Caco-2 (cell line): ENCODE measurements around the gene TMEM217. TPM values are rescaled to one million over a fixed set of nuclear protein-coding genes. Genes with fewer than 3 reads are reported as not detected.
A peak's percentile ranks its signal among the peaks of the same experiment; 100 is the strongest.

Source experiments
- BruUV-seq: library from RNA; stranded (reverse); fragments of 400-500 nt; replicated peaks from 2 replicates; lab custom pipeline; 2021; lab: Mats Ljungman, UMichigan
- CTCF ChIA-PET: fragments of 300-600 bp; sonication (Branson Sonifier 250); formaldehyde crosslinking; loops from one replicate; lab custom pipeline; 2022; ENCODE audit warnings: antibody characterized with exemption; lab: Charles Lee
- POLR2A ChIA-PET: fragments of 300-600 bp; sonication (Branson Sonifier 250); formaldehyde crosslinking; loops from one replicate; lab custom pipeline; 2022; ENCODE audit warnings: antibody characterized with exemption; lab: Charles Lee
- DNase-seq, 2 experiments: peaks; one replicate each; pipeline versions ENCODE4 v3.0.0 to v3.0.0-alpha.2; 2020 to 2022
- H3K27me3 ChIP-seq: replicated peaks from 2 replicates; pipeline ENCODE4 v1.6.0; 2011; ENCODE audit warnings: low read length; ENCODE audit not compliant: control insufficient read depth, insufficient read depth
- H3K36me3 ChIP-seq: 2 replicates; pipeline ENCODE4 v1.5.1; 2011; ENCODE audit warnings: low read length; ENCODE audit not compliant: control insufficient read depth, insufficient read depth
- H3K4me1 ChIP-seq: fragments of 250-450 bp; sonication (Bioruptor Pico); 2 replicates; pipeline ENCODE4 v1.5.1; 2020; ENCODE audit warnings: mild to moderate bottlenecking
- H3K4me3 ChIP-seq: 2 replicates; pipeline ENCODE4 v1.5.1; 2011; ENCODE audit warnings: low read depth, mild to moderate bottlenecking, control low read depth, low read length
- H3K9me3 ChIP-seq: fragments of 250-450 bp; sonication (Bioruptor Pico); 2 replicates; pipeline ENCODE4 v1.5.1; 2020; ENCODE audit warnings: mild to moderate bottlenecking, moderate library complexity
- H3K27ac Mint-ChIP-seq: one replicate; pipeline ENCODE4 v1.8.0; 2022; ENCODE audit warnings: mixed read lengths; ENCODE audit not compliant: unreplicated experiment
- H3K27me3 Mint-ChIP-seq: one replicate; pipeline ENCODE4 v1.8.0; 2022; ENCODE audit warnings: mixed read lengths; ENCODE audit not compliant: insufficient read depth, unreplicated experiment
- H3K36me3 Mint-ChIP-seq: one replicate; pipeline ENCODE4 v1.8.0; 2022; ENCODE audit warnings: mild to moderate bottlenecking, mixed read lengths; ENCODE audit not compliant: insufficient read depth, unreplicated experiment
- H3K4me1 Mint-ChIP-seq: one replicate; pipeline ENCODE4 v1.8.0; 2022; ENCODE audit warnings: low read depth, mixed read lengths; ENCODE audit not compliant: unreplicated experiment
- H3K4me3 Mint-ChIP-seq: one replicate; pipeline ENCODE4 v1.8.0; 2022; ENCODE audit warnings: mild to moderate bottlenecking, moderate library complexity, mixed read lengths; ENCODE audit not compliant: unreplicated experiment
- H3K9me3 Mint-ChIP-seq: one replicate; pipeline ENCODE4 v1.8.0; 2022; ENCODE audit warnings: mixed read lengths; ENCODE audit not compliant: unreplicated experiment
- CTCF ChIP-seq, 2 experiments: fragments of 200-600 bp in 1 of 2; IDR thresholded peaks; 1 replicate in 1 of 2; 2 replicates in 1 of 2; pipeline versions ENCODE4 v1.5.1 to v1.8.0; 2011 to 2022; ENCODE audit warnings: antibody characterized with exemption in 1 of 2, control low read depth in 1 of 2, inconsistent platforms in 1 of 2, low read depth in 1 of 2, low read length in 1 of 2, mild to moderate bottlenecking in 1 of 2, moderate library complexity in 1 of 2; ENCODE audit not compliant: insufficient read depth in 1 of 2, severe bottlenecking in 1 of 2, unreplicated experiment in 1 of 2
- intact Hi-C: fragments of 100-400 bp; cut with micrococcal nuclease; formaldehyde crosslinking; loops from one replicate; pipeline ENCODE4 v1.10.0; 2022; ENCODE audit not compliant: unreplicated experiment
- total RNA-seq: library from RNA; stranded (reverse); gene quantifications from 2 replicates; pipeline ENCODE4 v1.2.3, GENCODE V29; 2022

TMEM217 gene
- total RNA-seq, 1 experiment from 2014 or later: 1.6 TPM

GRCh38 chr6:37283671-37284151 is 25.8 kb upstream of the TMEM217 start:
- Mint-ChIP-seq H3K27ac (no peak overlapping the region), H3K9me3 (no peaks in the 10 kb centered on the region), H3K4me1 (no peaks in the 10 kb centered on the region), H3K27me3 (no peaks in the 10 kb centered on the region), H3K36me3 (peaks cover 27% of the 10 kb centered on the region), H3K4me3 (no peak overlapping the region)
- ChIA-PET POLR2A (no interaction called here), CTCF (interaction anchor here (0.5 kb wide), 1 partner anchor 370 kb away, joined by 3 read pairs; no protein-coding TSS in a partner anchor)
- H3K36me3 ChIP-seq: peaks cover 5% of the 10 kb centered on the region
- H3K9me3 ChIP-seq: no peaks in the 10 kb centered on the region
- no peak for TF ChIP-seq CTCF (IDR thresholded peaks at IDR 0.05; ENCODE audit: insufficient read depth in 1 of 2, low read depth in 1 of 2, low read length in 1 of 2, severe bottlenecking in 1 of 2, unreplicated experiment in 1 of 2)
- intact Hi-C loops: no loop called here
- no peaks in the 10 kb centered on the region for H3K27me3 ChIP-seq
- no peak for DNase-seq
- H3K4me3 ChIP-seq: no peak overlapping the region
- H3K4me1 ChIP-seq: no peaks in the 10 kb centered on the region
- BruUV-seq: no TSS peak

GRCh38 chr6:37283268-37283667 is 25.3 kb upstream of the TMEM217 start:
- H3K4me1 ChIP-seq: no peaks in the 10 kb centered on the region
- TF ChIP-seq CTCF (IDR thresholded peaks at IDR 0.05; ENCODE audit: insufficient read depth in 1 of 2, low read depth in 1 of 2, low read length in 1 of 2, severe bottlenecking in 1 of 2, unreplicated experiment in 1 of 2): no peak
- H3K4me1 Mint-ChIP-seq: no peaks in the 10 kb centered on the region
- peaks cover 27% of the 10 kb centered on the region for H3K36me3 Mint-ChIP-seq
- H3K27ac Mint-ChIP-seq: no peak overlapping the region
- no peak for DNase-seq
- no peaks in the 10 kb centered on the region for H3K27me3 ChIP-seq
- ChIA-PET POLR2A (no interaction called here), CTCF (interaction anchor here (0.5 kb wide), 1 partner anchor 369 kb away, joined by 3 read pairs; no protein-coding TSS in a partner anchor)
- no peaks in the 10 kb centered on the region for H3K27me3 Mint-ChIP-seq
- H3K4me3 Mint-ChIP-seq: no peak overlapping the region
- H3K36me3 ChIP-seq: peaks cover 5% of the 10 kb centered on the region
- no peaks in the 10 kb centered on the region for H3K9me3 Mint-ChIP-seq
- BruUV-seq: no TSS peak
- intact Hi-C loops: no loop called here
- H3K9me3 ChIP-seq: no peaks in the 10 kb centered on the region
- no peak overlapping the region for H3K4me3 ChIP-seq

GRCh38 chr6:37282371-37282770 is 24.4 kb upstream of the TMEM217 start:
- H3K27me3 ChIP-seq: no peaks in the 10 kb centered on the region
- H3K27me3 Mint-ChIP-seq: no peaks in the 10 kb centered on the region
- no peaks in the 10 kb centered on the region for H3K4me1 ChIP-seq
- DNase-seq: no peak
- CTCF ChIA-PET: no interaction called here
- no peak overlapping the region for H3K4me3 ChIP-seq
- intact Hi-C loops: no loop called here
- H3K4me3 Mint-ChIP-seq: no peak overlapping the region
- BruUV-seq: no TSS peak
- peak overlapping the region; percentile 7 for H3K27ac Mint-ChIP-seq
- no peaks in the 10 kb centered on the region for H3K4me1 Mint-ChIP-seq
- H3K9me3 Mint-ChIP-seq: no peaks in the 10 kb centered on the region
- POLR2A ChIA-PET: no interaction called here
- H3K36me3 Mint-ChIP-seq: peaks cover 26% of the 10 kb centered on the region
- no peaks in the 10 kb centered on the region for H3K9me3 ChIP-seq
- H3K36me3 ChIP-seq: peaks cover 5% of the 10 kb centered on the region
- TF ChIP-seq CTCF (IDR thresholded peaks at IDR 0.05; ENCODE audit: insufficient read depth in 1 of 2, low read depth in 1 of 2, low read length in 1 of 2, severe bottlenecking in 1 of 2, unreplicated experiment in 1 of 2): no peak
